Thyroid gland (tissue), 4 donors: ENCODE measurements around the gene ARHGAP45. TPM values are rescaled to one million over a fixed set of nuclear protein-coding genes. Genes with fewer than 3 reads are reported as not detected.

Experiments used
- DNase-seq, 2 donors: peaks; one replicate each; pipeline ENCODE4 v3.0.0-alpha.2; 2019
- H3K27ac ChIP-seq, 3 donors: fragments of 200-600 bp; sonication (generic); 1 replicate in 2 of 3; 2 replicates in 1 of 3; pipeline ENCODE4 v1.5.1; 2016 to 2019; ENCODE audit warnings: mild to moderate bottlenecking in 1 of 3, moderate library complexity in 1 of 3
- H3K27me3 ChIP-seq: fragments of 200-600 bp; sonication (generic); one replicate; pipeline ENCODE4 v1.5.1; 2019
- H3K36me3 ChIP-seq, 2 donors: fragments of 200-600 bp; sonication (generic); one replicate each; pipeline ENCODE4 v1.5.1; 2016 to 2019
- H3K4me1 ChIP-seq, 2 donors: fragments of 200-600 bp; sonication (generic); one replicate each; pipeline ENCODE4 v1.5.1; 2017 to 2019
- H3K4me3 ChIP-seq, 3 donors: fragments of 200-600 bp; sonication (generic); replicated peaks in 1 of 3; 1 replicate in 2 of 3; 2 replicates in 1 of 3; pipeline ENCODE4 v1.5.1; 2016; ENCODE audit warnings: mild to moderate bottlenecking in 1 of 3
- H3K9me3 ChIP-seq: fragments of 200-600 bp; sonication (generic); one replicate; pipeline ENCODE4 v1.5.1; 2017
- CTCF ChIP-seq, 6 experiments: fragments of 200-600 bp in 3 of 6; fragments of 450-650 bp in 3 of 6; sonication (generic) in 3 of 6; IDR thresholded peaks; one replicate each; pipeline ENCODE4 v1.5.1; 2016 to 2019; ENCODE audit warnings: antibody characterized with exemption in 6 of 6, mild to moderate bottlenecking in 2 of 6, inconsistent platforms in 1 of 6, moderate library complexity in 1 of 6
- POLR2A ChIP-seq, 2 donors: fragments of 450-650 bp; IDR thresholded peaks; one replicate each; pipeline ENCODE4 v1.6.1; 2017; ENCODE audit warnings: antibody characterized with exemption in 2 of 2, mild to moderate bottlenecking in 2 of 2, moderate library complexity in 1 of 2
- WGBS, 2 donors: methylation state at CpG; one replicate each; pipeline ENCODE4 v1.1.5; 2017; 5-methylcytosine and 5-hydroxymethylcytosine counted together
- intact Hi-C: fragments of 100-400 bp; cut with DNase I; formaldehyde crosslinking; loops from one replicate; pipeline ENCODE4 v1.15.1; 2023
- total RNA-seq, 4 donors: library from RNA; depleted of rRNA; stranded (reverse); fragments of >200 nt; gene quantifications; one replicate each; pipeline ENCODE4 v1.2.3, GENCODE V29; 2016

The ARHGAP45 gene
- total RNA-seq, 4 donors from 2014 or later = 11.5 to 19.8 (median 14.4) TPM

- H3K4me1 ChIP-seq = no peaks in the 10 kb centered on the region
- no peak overlapping the region for H3K27ac ChIP-seq
- intact Hi-C loops = no loop called here
- WGBS, 2 donors = 94 to 98% methylated on average over 25 to 36 of the region's 50 CpGs
- no peaks in the 10 kb centered on the region for H3K9me3 ChIP-seq
- no peak for DNase-seq
- no peaks in the 10 kb centered on the region for H3K27me3 ChIP-seq
- TF ChIP-seq CTCF (IDR thresholded peaks at IDR 0.05) (no peak), POLR2A (IDR thresholded peaks at IDR 0.05) (no peak)
- H3K4me3 ChIP-seq = no peak overlapping the region
- peaks cover 80 to 93% of the 10 kb centered on the region in 2 donors for H3K36me3 ChIP-seq
Measured at GRCh38 chr19:1119475-1120217, 52.7 kb downstream of the ARHGAP45 start.

- Histone ChIP-seq H3K9me3 (no peaks in the 10 kb centered on the region), H3K27ac (no peak overlapping the region), H3K27me3 (no peaks in the 10 kb centered on the region), H3K4me1 (no peaks in the 10 kb centered on the region), H3K36me3 (peaks cover 74 to 85% of the 10 kb centered on the region in 2 donors), H3K4me3 (no peak overlapping the region)
- intact Hi-C loops = no loop called here
- no peak for DNase-seq
- 97 to 98% methylated on average over 4 to 10 of the region's 10 CpGs for WGBS, 2 donors
- no peak for TF ChIP-seq POLR2A (IDR thresholded peaks at IDR 0.05)
- TF ChIP-seq CTCF (IDR thresholded peaks at IDR 0.05) = no peak
Measured at GRCh38 chr19:1121395-1121794, 54.4 kb downstream of the ARHGAP45 start.

GRCh38 chr19:1122021-1122971, 55.3 kb downstream of the ARHGAP45 start:
- intact Hi-C loops = no loop called here
- 94 to 97% methylated on average over 42 to 46 of the region's 63 CpGs for WGBS, 2 donors

GRCh38 chr19:1122972-1123363, 56.0 kb downstream of the ARHGAP45 start:
- Histone ChIP-seq H3K27ac (no peak overlapping the region), H3K4me3 (no peak overlapping the region), H3K27me3 (no peaks in the 10 kb centered on the region), H3K36me3 (peaks cover 72 to 79% of the 10 kb centered on the region in 2 donors), H3K9me3 (no peaks in the 10 kb centered on the region), H3K4me1 (no peaks in the 10 kb centered on the region)
- DNase-seq = peak in 1 of 2 donors; percentile 37
- no peak for TF ChIP-seq CTCF (IDR thresholded peaks at IDR 0.05)
- TF ChIP-seq POLR2A (IDR thresholded peaks at IDR 0.05) = no peak
- intact Hi-C loops = no loop called here
- 66 to 74% methylated on average over 12 to 21 of the region's 21 CpGs for WGBS, 2 donors

More at GRCh38 chr19:1122021-1122971, 55.3 kb downstream of the ARHGAP45 start:
- H3K9me3 ChIP-seq = no peaks in the 10 kb centered on the region
- peaks cover 74 to 82% of the 10 kb centered on the region in 2 donors for H3K36me3 ChIP-seq
- no peak for DNase-seq
- no peaks in the 10 kb centered on the region for H3K27me3 ChIP-seq
- H3K27ac ChIP-seq = no peak overlapping the region
- H3K4me1 ChIP-seq = no peaks in the 10 kb centered on the region
- TF ChIP-seq POLR2A (IDR thresholded peaks at IDR 0.05) (no peak), CTCF (IDR thresholded peaks at IDR 0.05) (no peak)
- H3K4me3 ChIP-seq = no peak overlapping the region
